ENCODE results near the gene EFHC1. TPM values are rescaled to one million over a fixed set of nuclear protein-coding genes. Genes with fewer than 3 reads are reported as not detected.
A peak's percentile ranks its signal among the peaks of the same experiment; 100 is the strongest.

The EFHC1 gene
- total RNA-seq, 2 donors from 2014 or later = 11.1 to 13.8 TPM

- intact Hi-C loops (cut with DNase I, micrococcal nuclease) = no loop called here
- DNase-seq = no peak
- no peak for ATAC-seq
Measured at GRCh38 chr6:52543729-52544601, 123.8 kb downstream of the EFHC1 start.

GRCh38 chr6:52544602-52545405, 124.7 kb downstream of the EFHC1 start:
- ATAC-seq = no peak
- DNase-seq = no peak
- intact Hi-C loops (cut with DNase I, micrococcal nuclease) = no loop called here

GRCh38 chr6:52545406-52546119, 125.4 kb downstream of the EFHC1 start:
- intact Hi-C loops (cut with DNase I, micrococcal nuclease) = no loop called here
- no peak for ATAC-seq

GRCh38 chr6:52546192-52546591, 126.0 kb downstream of the EFHC1 start:
- DNase-seq (no peak), ATAC-seq (no peak)
- intact Hi-C loops (cut with DNase I, micrococcal nuclease) = no loop called here

More at GRCh38 chr6:52545406-52546119, 125.4 kb downstream of the EFHC1 start:
- DNase-seq = no peak

GRCh38 chr6:52546678-52547077, 126.5 kb downstream of the EFHC1 start:
- intact Hi-C loops (cut with DNase I, micrococcal nuclease) = no loop called here
- ATAC-seq = no peak
- no peak for DNase-seq

- peak; percentile 68 to 74 for DNase-seq
- peak; percentile 46 for ATAC-seq
- intact Hi-C loops (cut with DNase I, micrococcal nuclease) = no loop called here
Measured at GRCh38 chr6:52547647-52548352, 127.7 kb downstream of the EFHC1 start.

GRCh38 chr6:52548353-52548713, 128.2 kb downstream of the EFHC1 start:
- intact Hi-C loops (cut with DNase I, micrococcal nuclease) = no loop called here
- ATAC-seq = peak; percentile 51

GRCh38 chr6:52548999-52549398, 128.9 kb downstream of the EFHC1 start:
- DNase-seq (no peak), ATAC-seq (no peak)
- intact Hi-C loops (cut with DNase I, micrococcal nuclease) = no loop called here

More at GRCh38 chr6:52548353-52548713, 128.2 kb downstream of the EFHC1 start:
- DNase-seq = no peak

- no peak for ATAC-seq
- intact Hi-C loops (cut with DNase I, micrococcal nuclease) = no loop called here
- DNase-seq = no peak
Measured at GRCh38 chr6:52549428-52549827, 129.3 kb downstream of the EFHC1 start.

- DNase-seq (no peak), ATAC-seq (peak; percentile 84)
- intact Hi-C loops (cut with DNase I, micrococcal nuclease) = no loop called here
Measured at GRCh38 chr6:52550014-52550575, 130.0 kb downstream of the EFHC1 start.

- no peak for ATAC-seq
- intact Hi-C loops (cut with DNase I, micrococcal nuclease) = no loop called here
- DNase-seq = no peak
Measured at GRCh38 chr6:52550870-52551269, 130.7 kb downstream of the EFHC1 start.

GRCh38 chr6:52551483-52552277, 131.5 kb downstream of the EFHC1 start:
- intact Hi-C loops (cut with DNase I, micrococcal nuclease) = no loop called here
- ATAC-seq (peak; percentile 43), DNase-seq (peak; percentile 51 to 65)

GRCh38 chr6:52552278-52552643, 132.1 kb downstream of the EFHC1 start:
- intact Hi-C loops (cut with DNase I, micrococcal nuclease) = no loop called here
- DNase-seq = peak in 1 of 2 donors; percentile 41
- ATAC-seq = peak; percentile 45

GRCh38 chr6:52553158-52553557, 133.0 kb downstream of the EFHC1 start:
- ATAC-seq (no peak), DNase-seq (no peak)
- intact Hi-C loops (cut with DNase I, micrococcal nuclease) = no loop called here

GRCh38 chr6:52553719-52554118, 133.6 kb downstream of the EFHC1 start:
- DNase-seq (no peak), ATAC-seq (no peak)
- intact Hi-C loops (cut with DNase I, micrococcal nuclease) = no loop called here

- intact Hi-C loops (cut with DNase I, micrococcal nuclease) = no loop called here
- ATAC-seq (no peak), DNase-seq (no peak)
Measured at GRCh38 chr6:52554684-52555280, 134.6 kb downstream of the EFHC1 start.

- intact Hi-C loops (cut with DNase I, micrococcal nuclease) = no loop called here
- DNase-seq (no peak), ATAC-seq (no peak)
Measured at GRCh38 chr6:52555518-52556233, 135.5 kb downstream of the EFHC1 start.

All from left colon (tissue), 2 donors.